SH-SY5Y (cell line): ENCODE results near the gene REELD1.

ENCODE experiments used
- GATA2 ChIP-seq: IDR thresholded peaks from 2 replicates; pipeline ENCODE4 v1.6.1; 2011; ENCODE audit warnings: mild to moderate bottlenecking, low read depth, low read length
- GATA3 ChIP-seq: IDR thresholded peaks from 2 replicates; pipeline ENCODE4 v1.6.1; 2011; ENCODE audit warnings: low read depth, mild to moderate bottlenecking, low read length, moderate library complexity

GRCh38 chr4:146186041-146186440 is 28.3 kb upstream of the REELD1 start:
- TF ChIP-seq GATA2: no peak
- TF ChIP-seq GATA3: no peak
